Measurements from ENCODE around the gene PRMT1. TPM values are rescaled to one million over a fixed set of nuclear protein-coding genes. Genes with fewer than 3 reads are reported as not detected.

PRMT1 gene
- polyA plus RNA-seq, 1 donor from 2014 or later = 610 TPM

DNA sequence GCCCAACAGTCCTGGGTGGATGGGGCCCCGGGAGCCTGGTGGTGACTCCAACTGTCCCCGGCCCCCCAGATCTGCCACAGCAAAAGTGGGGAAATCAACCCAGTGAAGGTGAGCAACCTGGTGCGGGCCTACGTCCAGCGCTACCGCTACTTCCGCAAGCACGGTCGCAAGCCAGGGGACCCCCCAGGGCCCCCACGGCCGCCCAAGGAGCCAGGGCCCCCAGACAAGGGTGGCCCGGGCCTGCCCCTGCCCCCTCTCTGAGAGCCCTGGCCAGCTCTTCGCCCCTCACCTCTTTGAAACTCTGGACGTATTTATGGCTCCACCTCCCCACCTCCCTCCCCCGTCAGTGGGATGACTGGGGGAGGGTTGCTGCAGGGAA lies 18.9 kb upstream of the PRMT1 start:
- no peaks in the 10 kb centered on the region for H4K20me1 ChIP-seq (ENCODE audit: insufficient read depth)
- no peak overlapping the region for H3K27ac ChIP-seq (ENCODE audit: low read length)
- H3K79me2 ChIP-seq (replicated peaks; ENCODE audit: insufficient read depth, low read length) = no peaks in the 10 kb centered on the region
- no peak overlapping the region for H3K9ac ChIP-seq (ENCODE audit: low read length)
- no peaks in the 10 kb centered on the region for H3K27me3 ChIP-seq (ENCODE audit: insufficient read depth, low read depth, low read length)
- H3K9me3 ChIP-seq (ENCODE audit: low read length) = no peaks in the 10 kb centered on the region
- TF ChIP-seq SMC3 (conservative IDR thresholded peaks at IDR 0.05; ENCODE audit: poor library complexity) (no peak), MXI1 (conservative IDR thresholded peaks at IDR 0.05; ENCODE audit: poor library complexity, severe bottlenecking) (no peak), EZH2 (IDR thresholded peaks at IDR 0.05; ENCODE audit: borderline replicate concordance, insufficient read depth, low read length, poor library complexity, severe bottlenecking) (no peak), POLR2AphosphoS5 (IDR thresholded peaks at IDR 0.05) (no peak), RAD21 (conservative IDR thresholded peaks at IDR 0.05) (no peak), TAF1 (IDR thresholded peaks at IDR 0.05; ENCODE audit: low read depth) (no peak), EP300 (conservative IDR thresholded peaks at IDR 0.05; ENCODE audit: poor library complexity, severe bottlenecking) (no peak)
- TF ChIP-seq, protein P1, sequence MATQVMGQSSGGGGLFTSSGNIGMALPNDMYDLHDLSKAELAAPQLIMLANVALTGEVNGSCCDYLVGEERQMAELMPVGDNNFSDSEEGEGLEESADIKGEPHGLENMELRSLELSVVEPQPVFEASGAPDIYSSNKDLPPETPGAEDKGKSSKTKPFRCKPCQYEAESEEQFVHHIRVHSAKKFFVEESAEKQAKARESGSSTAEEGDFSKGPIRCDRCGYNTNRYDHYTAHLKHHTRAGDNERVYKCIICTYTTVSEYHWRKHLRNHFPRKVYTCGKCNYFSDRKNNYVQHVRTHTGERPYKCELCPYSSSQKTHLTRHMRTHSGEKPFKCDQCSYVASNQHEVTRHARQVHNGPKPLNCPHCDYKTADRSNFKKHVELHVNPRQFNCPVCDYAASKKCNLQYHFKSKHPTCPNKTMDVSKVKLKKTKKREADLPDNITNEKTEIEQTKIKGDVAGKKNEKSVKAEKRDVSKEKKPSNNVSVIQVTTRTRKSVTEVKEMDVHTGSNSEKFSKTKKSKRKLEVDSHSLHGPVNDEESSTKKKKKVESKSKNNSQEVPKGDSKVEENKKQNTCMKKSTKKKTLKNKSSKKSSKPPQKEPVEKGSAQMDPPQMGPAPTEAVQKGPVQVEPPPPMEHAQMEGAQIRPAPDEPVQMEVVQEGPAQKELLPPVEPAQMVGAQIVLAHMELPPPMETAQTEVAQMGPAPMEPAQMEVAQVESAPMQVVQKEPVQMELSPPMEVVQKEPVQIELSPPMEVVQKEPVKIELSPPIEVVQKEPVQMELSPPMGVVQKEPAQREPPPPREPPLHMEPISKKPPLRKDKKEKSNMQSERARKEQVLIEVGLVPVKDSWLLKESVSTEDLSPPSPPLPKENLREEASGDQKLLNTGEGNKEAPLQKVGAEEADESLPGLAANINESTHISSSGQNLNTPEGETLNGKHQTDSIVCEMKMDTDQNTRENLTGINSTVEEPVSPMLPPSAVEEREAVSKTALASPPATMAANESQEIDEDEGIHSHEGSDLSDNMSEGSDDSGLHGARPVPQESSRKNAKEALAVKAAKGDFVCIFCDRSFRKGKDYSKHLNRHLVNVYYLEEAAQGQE (IDR thresholded peaks at IDR 0.05; ENCODE audit: borderline replicate concordance) = no peak
- TF ChIP-seq, protein P2, sequence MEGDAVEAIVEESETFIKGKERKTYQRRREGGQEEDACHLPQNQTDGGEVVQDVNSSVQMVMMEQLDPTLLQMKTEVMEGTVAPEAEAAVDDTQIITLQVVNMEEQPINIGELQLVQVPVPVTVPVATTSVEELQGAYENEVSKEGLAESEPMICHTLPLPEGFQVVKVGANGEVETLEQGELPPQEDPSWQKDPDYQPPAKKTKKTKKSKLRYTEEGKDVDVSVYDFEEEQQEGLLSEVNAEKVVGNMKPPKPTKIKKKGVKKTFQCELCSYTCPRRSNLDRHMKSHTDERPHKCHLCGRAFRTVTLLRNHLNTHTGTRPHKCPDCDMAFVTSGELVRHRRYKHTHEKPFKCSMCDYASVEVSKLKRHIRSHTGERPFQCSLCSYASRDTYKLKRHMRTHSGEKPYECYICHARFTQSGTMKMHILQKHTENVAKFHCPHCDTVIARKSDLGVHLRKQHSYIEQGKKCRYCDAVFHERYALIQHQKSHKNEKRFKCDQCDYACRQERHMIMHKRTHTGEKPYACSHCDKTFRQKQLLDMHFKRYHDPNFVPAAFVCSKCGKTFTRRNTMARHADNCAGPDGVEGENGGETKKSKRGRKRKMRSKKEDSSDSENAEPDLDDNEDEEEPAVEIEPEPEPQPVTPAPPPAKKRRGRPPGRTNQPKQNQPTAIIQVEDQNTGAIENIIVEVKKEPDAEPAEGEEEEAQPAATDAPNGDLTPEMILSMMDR (IDR thresholded peaks at IDR 0.05; ENCODE audit: poor library complexity, severe bottlenecking) = no peak
- no peak overlapping the region for H3K4me2 ChIP-seq (ENCODE audit: low read length)
- no peaks in the 10 kb centered on the region for H3F3A ChIP-seq (ENCODE audit: insufficient read depth, low read length, poor library complexity, severe bottlenecking)
- H3K36me3 ChIP-seq (ENCODE audit: insufficient read depth, low read length) = no peaks in the 10 kb centered on the region
- no peak overlapping the region for H2AFZ ChIP-seq (ENCODE audit: low read depth, low read length)
- no peaks in the 10 kb centered on the region for H3K9me2 ChIP-seq (ENCODE audit: insufficient read depth, low read length)
- no peak overlapping the region for H3K4me3 ChIP-seq (ENCODE audit: low read length)

DNA sequence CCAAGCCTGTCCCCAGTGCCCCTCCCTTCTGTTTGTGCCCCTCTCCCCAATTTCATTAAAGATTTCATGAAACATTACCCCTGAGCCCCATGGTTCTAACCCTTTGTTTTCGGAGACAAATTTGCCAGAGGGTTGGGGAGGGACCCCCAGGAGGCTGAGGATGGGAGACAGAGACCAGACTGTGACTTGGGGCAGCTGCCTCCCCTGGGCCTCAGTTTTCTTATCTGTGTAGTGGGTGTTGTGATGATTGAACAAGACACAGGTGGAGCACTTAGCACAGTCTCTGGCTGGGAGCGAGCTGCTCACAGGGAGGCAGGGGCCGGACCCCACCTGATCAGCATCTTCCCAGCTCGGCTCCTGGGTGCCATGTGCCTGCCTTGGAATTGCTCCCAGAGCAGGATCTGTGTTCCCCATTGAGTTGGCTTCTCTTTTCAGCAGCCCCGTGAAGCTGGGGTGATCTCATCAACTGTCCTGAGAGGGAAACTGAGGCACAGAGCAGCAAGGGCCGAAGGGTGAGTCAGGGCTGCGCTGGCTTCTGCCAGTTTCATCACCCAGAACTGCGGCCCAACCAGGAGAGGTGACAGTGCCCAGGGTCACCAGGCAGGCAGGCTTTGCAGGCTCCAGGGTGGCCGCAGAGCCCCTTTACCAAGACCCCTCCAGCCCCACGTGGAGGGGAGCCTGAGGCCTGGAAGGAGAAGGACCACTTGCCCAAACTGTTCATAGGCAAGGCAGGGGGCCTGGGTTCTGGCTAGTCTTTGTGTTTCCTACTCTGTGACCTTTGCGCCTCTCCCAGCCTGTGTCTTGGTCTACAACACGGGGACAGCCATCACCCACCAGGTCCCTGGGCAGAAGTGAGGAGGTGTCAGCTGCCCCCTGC lies 18.3 kb upstream of the PRMT1 start:
- Histone ChIP-seq H3K36me3 (ENCODE audit: insufficient read depth, low read length) (no peaks in the 10 kb centered on the region), H3K27me3 (ENCODE audit: insufficient read depth, low read depth, low read length) (no peaks in the 10 kb centered on the region), H3K9me3 (ENCODE audit: low read length) (no peaks in the 10 kb centered on the region), H3K4me2 (ENCODE audit: low read length) (no peak overlapping the region), H3K4me3 (ENCODE audit: low read length) (no peak overlapping the region), H2AFZ (ENCODE audit: low read depth, low read length) (no peak overlapping the region), H3K9me2 (ENCODE audit: insufficient read depth, low read length) (no peaks in the 10 kb centered on the region), H3K27ac (ENCODE audit: low read length) (no peak overlapping the region), H4K20me1 (ENCODE audit: insufficient read depth) (no peaks in the 10 kb centered on the region), H3K79me2 (replicated peaks; ENCODE audit: insufficient read depth, low read length) (no peaks in the 10 kb centered on the region), H3F3A (ENCODE audit: insufficient read depth, low read length, poor library complexity, severe bottlenecking) (no peaks in the 10 kb centered on the region), H3K9ac (ENCODE audit: low read length) (no peak overlapping the region)
- TF ChIP-seq TAF1 (IDR thresholded peaks at IDR 0.05; ENCODE audit: low read depth) = no peak
- no peak for TF ChIP-seq POLR2AphosphoS5 (IDR thresholded peaks at IDR 0.05)
- no peak for TF ChIP-seq RAD21 (conservative IDR thresholded peaks at IDR 0.05)
- TF ChIP-seq MXI1 (conservative IDR thresholded peaks at IDR 0.05; ENCODE audit: poor library complexity, severe bottlenecking) = no peak
- no peak for TF ChIP-seq EP300 (conservative IDR thresholded peaks at IDR 0.05; ENCODE audit: poor library complexity, severe bottlenecking)
- TF ChIP-seq, protein P1 (IDR thresholded peaks at IDR 0.05; ENCODE audit: borderline replicate concordance) = no peak
- no peak for TF ChIP-seq SMC3 (conservative IDR thresholded peaks at IDR 0.05; ENCODE audit: poor library complexity)
- TF ChIP-seq EZH2 (IDR thresholded peaks at IDR 0.05; ENCODE audit: borderline replicate concordance, insufficient read depth, low read length, poor library complexity, severe bottlenecking) = no peak
- TF ChIP-seq, protein P2 (IDR thresholded peaks at IDR 0.05; ENCODE audit: poor library complexity, severe bottlenecking) = no peak
